K562 (cell line): ENCODE data around the gene RAI14. TPM values are rescaled to one million over a fixed set of nuclear protein-coding genes. Genes with fewer than 3 reads are reported as not detected.

Experiments used
- ATAC-seq: fragments of 200-7000 bp; cut with Tn5 transposase; 3 replicates; pipeline ENCODE4 v1.9.1; 2020; ENCODE audit warnings: moderate library complexity
- BruUV-seq: library from RNA; stranded (reverse); fragments of 400-500 nt; replicated peaks from 2 replicates; lab custom pipeline; 2021; lab: Mats Ljungman, UMichigan
- CTCF ChIA-PET: fragments of 300-600 bp; formaldehyde crosslinking; extraction: SDS; loops from one replicate; lab custom pipeline; 2021; ENCODE audit warnings: low intra/inter-chr PET ratio; lab: Yijun Ruan, JAX
- POLR2A ChIA-PET: fragments of 300-600, 350-650 bp; sonication (Branson Sonifier 250); formaldehyde crosslinking; extraction: SDS; loops from one replicate; lab custom pipeline; 2021; ENCODE audit warnings: antibody characterized with exemption, inconsistent platforms; lab: Yijun Ruan, JAX
- DNase-seq, 4 experiments: peaks; one replicate each; pipeline versions ENCODE4 v3.0.0 to v3.0.0-alpha.2; 2011 to 2018; ENCODE audit warnings: low spot score in 3 of 4, mixed read lengths in 3 of 4; ENCODE audit errors: extremely low read depth in 1 of 4
- FAIRE-seq: peaks from 2 replicates; lab custom pipeline; 2011; peaks lifted over from hg19 to GRCh38; lab: Jason Lieb, UNC
- H2AFZ ChIP-seq: 2 replicates; pipeline ENCODE4 v1.6.0; 2011; ENCODE audit warnings: low read depth, low read length, control low read depth, inconsistent platforms
- H3K27ac ChIP-seq: fragments of 200-600 bp; 3 replicates; pipeline ENCODE4 v1.8.0; 2011; ENCODE audit warnings: low read depth, mild to moderate bottlenecking, control low read depth, inconsistent platforms, low read length, moderate library complexity, mixed read lengths; ENCODE audit errors: extremely low read depth
- H3K27me3 ChIP-seq, 2 experiments: fragments of 300-600 bp in 1 of 2; 2 replicates in 1 of 2; 3 replicates in 1 of 2; pipeline versions ENCODE4 v1.6.0 to v1.8.0; 2011; ENCODE audit warnings: inconsistent platforms in 2 of 2, low read length in 2 of 2, mild to moderate bottlenecking in 1 of 2, mixed read lengths in 1 of 2, moderate library complexity in 1 of 2; ENCODE audit not compliant: control insufficient read depth in 2 of 2, insufficient read depth in 2 of 2
- H3K36me3 ChIP-seq: fragments of 300-600 bp; 3 replicates; pipeline ENCODE4 v1.8.0; 2011; ENCODE audit warnings: mild to moderate bottlenecking, low read length, inconsistent platforms; ENCODE audit not compliant: control insufficient read depth, insufficient read depth
- H3K4me1 ChIP-seq, 2 experiments: fragments of 200-600 bp in 1 of 2; replicated peaks in 1 of 2; 2 replicates in 1 of 2; 3 replicates in 1 of 2; pipeline versions ENCODE4 v1.5.1 to v1.8.0; 2011; ENCODE audit warnings: inconsistent platforms in 2 of 2, low read length in 2 of 2, mild to moderate bottlenecking in 1 of 2, mixed read lengths in 1 of 2, moderate library complexity in 1 of 2; ENCODE audit not compliant: control insufficient read depth in 2 of 2, insufficient read depth in 2 of 2
- H3K4me2 ChIP-seq: 2 replicates; pipeline ENCODE4 v1.6.1; 2011; ENCODE audit warnings: low read length, control low read depth, inconsistent platforms, mixed read lengths; ENCODE audit not compliant: insufficient read depth
- H3K4me3 ChIP-seq: fragments of 200-600 bp; sonication (generic), shearing (Covaris generic); 2 replicates; pipeline ENCODE4 v1.5.1; 2016; ENCODE audit warnings: control low read depth, inconsistent platforms
- H3K79me2 ChIP-seq: fragments of 200-600 bp; 3 replicates; pipeline ENCODE4 v1.8.0; 2011; ENCODE audit warnings: low read length, inconsistent platforms; ENCODE audit not compliant: control insufficient read depth, insufficient read depth
- H3K9ac ChIP-seq, 2 experiments: 2 replicates each; pipeline versions ENCODE4 v1.6.0 to v1.6.1; 2011; ENCODE audit warnings: low read depth in 2 of 2, low read length in 2 of 2, control low read depth in 1 of 2, inconsistent platforms in 1 of 2, mild to moderate bottlenecking in 1 of 2, mixed read lengths in 1 of 2; ENCODE audit not compliant: insufficient read depth in 1 of 2
- H3K9me1 ChIP-seq: one replicate; pipeline ENCODE4 v1.6.0; 2011; ENCODE audit warnings: inconsistent platforms, mild to moderate bottlenecking, low read length, moderate library complexity; ENCODE audit not compliant: control insufficient read depth, insufficient read depth
- H3K9me3 ChIP-seq: replicated peaks from 2 replicates; pipeline ENCODE4 v1.5.1; 2011; ENCODE audit warnings: low read depth, low read length, inconsistent platforms; ENCODE audit not compliant: control insufficient read depth, insufficient read depth
- H4K20me1 ChIP-seq: replicated peaks from 2 replicates; pipeline ENCODE4 v1.6.1; 2011; ENCODE audit warnings: low read length, inconsistent platforms, mixed read lengths; ENCODE audit not compliant: control insufficient read depth, insufficient read depth
- BCOR ChIP-seq: fragments of 450-650 bp; IDR thresholded peaks from 2 replicates; pipeline ENCODE4 v1.6.1; 2016
- CBFA2T3 ChIP-seq: fragments of 450-650 bp; IDR thresholded peaks from 2 replicates; pipeline ENCODE4 v1.6.1; 2017
- CEBPG ChIP-seq, 3 experiments: fragments of 200-800 bp in 1 of 3; sonication (Bioruptor generic) in 1 of 3; sonication (generic) in 1 of 3; formaldehyde crosslinking in 1 of 3; IDR thresholded peaks in 2 of 3; conservative IDR thresholded peaks in 1 of 3; 2 replicates each; pipeline versions ENCODE4 v1.6.1 to v1.8.0; 2016 to 2022; ENCODE audit warnings: missing compliant biosample characterization in 2 of 3, missing genetic modification characterization in 2 of 3, mild to moderate bottlenecking in 1 of 3, missing genetic modification reagents in 1 of 3
- GATA2 ChIP-seq: sonication (generic); formaldehyde crosslinking; IDR thresholded peaks from 2 replicates; pipeline ENCODE4 v1.4.0; 2020; ENCODE audit warnings: mild to moderate bottlenecking, missing genetic modification reagents
- HDAC3 ChIP-seq: fragments of 450-650 bp; IDR thresholded peaks from 2 replicates; pipeline ENCODE4 v1.6.1; 2018; ENCODE audit warnings: borderline replicate concordance, mild to moderate bottlenecking, moderate library complexity; ENCODE audit not compliant: partially characterized antibody
- KAT8 ChIP-seq: fragments of 450-650 bp; IDR thresholded peaks from 2 replicates; pipeline ENCODE4 v1.6.1; 2016; ENCODE audit warnings: low read depth, mild to moderate bottlenecking
- LCOR ChIP-seq: sonication (generic); formaldehyde crosslinking; IDR thresholded peaks from 2 replicates; pipeline ENCODE4 v1.8.0; 2022; ENCODE audit warnings: mild to moderate bottlenecking, missing genetic modification reagents
- MAFK ChIP-seq: IDR thresholded peaks from 2 replicates; pipeline ENCODE4 v1.6.1; 2011; ENCODE audit warnings: low read length, improper control_type of control experiment
- MYNN ChIP-seq, 2 experiments: sonication (generic); formaldehyde crosslinking in 1 of 2; IDR thresholded peaks; 2 replicates each; pipeline versions ENCODE4 v1.5.0 to v1.6.1; 2016 to 2020; ENCODE audit warnings: antibody characterized with exemption in 1 of 2, missing genetic modification reagents in 1 of 2
- RAD51 ChIP-seq: fragments of 450-650 bp; IDR thresholded peaks from 2 replicates; pipeline ENCODE4 v1.7.1; 2016; ENCODE audit warnings: low read depth, mild to moderate bottlenecking, borderline replicate concordance
- RFX5 ChIP-seq: IDR thresholded peaks from 2 replicates; pipeline ENCODE4 v1.6.1; 2011; ENCODE audit warnings: low read depth, mild to moderate bottlenecking, improper control_type of control experiment, low read length
- SREBF1 ChIP-seq: fragments of 150-350 bp; IDR thresholded peaks from 2 replicates; pipeline ENCODE4 v1.6.1; 2014; ENCODE audit warnings: antibody characterized with exemption, low read depth, low read length, borderline replicate concordance
- ZNF507 ChIP-seq: conservative IDR thresholded peaks from 2 replicates; pipeline ENCODE4 v1.6.1; 2017; ENCODE audit warnings: missing genetic modification characterization, missing compliant biosample characterization
- WGBS: fragments of 100-300 bp; shearing (Covaris generic); methylation state at CpG from one replicate; pipeline ENCODE4 v1.1.6; 2016; ENCODE audit warnings: low coverage, mixed read lengths; ENCODE audit not compliant: insufficient coverage; ENCODE audit errors: missing lambda C conversion rate; 5-methylcytosine and 5-hydroxymethylcytosine counted together
- in situ Hi-C: fragments of 300-500 bp; cut with MboI; formaldehyde crosslinking; loops from 4 replicates; pipeline ENCODE4 v1.15.0; 2018; ENCODE audit warnings: inconsistent platforms, mixed read lengths
- intact Hi-C: fragments of 100-400 bp; cut with micrococcal nuclease; formaldehyde crosslinking; loops from 2 replicates; pipeline ENCODE4 v1.14.2; 2022
- polyA plus RNA-seq, 8 experiments: library from polyadenylated mRNA; depleted of rRNA in 4 of 8; stranded (reverse) in 5 of 8; unstranded in 3 of 8; fragments of >200 nt; fragmentation: Nextera tagmentation in 2 of 8; fragmentation: Illumina TruSeq in 1 of 8; extraction: Ambion mirVana in 2 of 8; extraction: Trizol in 1 of 8; gene quantifications; 2 replicates each; pipeline versions ENCODE4 v1.2.1 to v1.2.3, GENCODE V29; 2011 to 2014; ENCODE audit warnings: inconsistent platforms in 1 of 8, missing spikeins in 1 of 8
- total RNA-seq, 7 experiments: library from RNA; depleted of rRNA in 6 of 7; stranded (reverse); fragments of >200 nt in 6 of 7; fragmentation: Illumina TruSeq in 2 of 7; extraction: Trizol in 2 of 7; gene quantifications; 2 replicates each; pipeline versions ENCODE4 v1.2.1 to v1.2.3, GENCODE V29; 2011 to 2021; ENCODE audit warnings: low replicate concordance in 1 of 7
- TF ChIP-seq, protein P1 (sequence below): fragments of 250-450 bp; sonication (Bioruptor Pico); IDR thresholded peaks from 2 replicates; pipeline ENCODE4 v1.8.0; 2021; ENCODE audit warnings: moderate library complexity, mild to moderate bottlenecking, inconsistent platforms
- TF ChIP-seq, protein P2 (sequence below): sonication (generic); formaldehyde crosslinking; IDR thresholded peaks from 2 replicates; pipeline ENCODE4 v1.8.1; 2023; ENCODE audit warnings: mild to moderate bottlenecking, missing genetic modification reagents
- TF ChIP-seq, protein P3 (sequence below): fragments of 250-450 bp; sonication (Bioruptor Pico); IDR thresholded peaks from 2 replicates; pipeline ENCODE4 v1.8.0; 2022; ENCODE audit warnings: moderate library complexity, mild to moderate bottlenecking, inconsistent platforms
- TF ChIP-seq, protein P4 (sequence below): fragments of 200-800 bp; sonication (Bioruptor generic); IDR thresholded peaks from 2 replicates; pipeline ENCODE4 v1.6.1; 2017; ENCODE audit warnings: missing genetic modification characterization, missing compliant biosample characterization

RAI14 gene
- total and polyA plus RNA-seq, 9 of the 15 experiments (the other 6 are each of a cell fraction or from before 2014, with no cell fraction given), result 11.3 to 82.5 (median 34.8) TPM

DNA sequence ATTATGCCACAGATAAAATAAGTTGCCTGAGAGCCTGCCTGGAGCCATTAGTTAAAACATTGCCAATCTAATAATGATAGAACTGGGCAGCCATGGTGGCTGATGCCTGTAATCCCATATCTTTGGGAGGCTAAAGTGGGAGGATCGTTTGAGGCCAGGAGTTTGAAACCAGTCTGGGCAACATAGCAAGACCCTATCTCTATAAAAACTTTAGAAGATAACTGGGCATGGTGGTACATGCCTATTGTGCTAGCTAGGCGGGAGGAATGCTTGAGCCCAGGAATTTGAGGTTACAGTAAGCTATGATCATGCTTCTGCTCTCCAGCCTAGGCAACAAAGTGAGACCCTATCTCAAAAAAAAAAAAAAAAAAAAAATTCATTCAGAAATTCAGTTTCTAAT, 52.6 kb downstream of the RAI14 start:
- TF ChIP-seq MYNN (IDR thresholded peaks at IDR 0.05) (no peak), MYNN (CRISPR knock-in tag; IDR thresholded peaks at IDR 0.05) (no peak), CEBPG (CRISPR knock-in tag; IDR thresholded peaks at IDR 0.05) (no peak), CEBPG (tag; conservative IDR thresholded peaks at IDR 0.05 in 1 of 2, IDR thresholded peaks at IDR 0.05 in 1 of 2) (no peak), RFX5 (no peak), CBFA2T3 (no peak), LCOR (no peak), HDAC3 (no peak), MAFK (no peak), ZNF507 (tag) (no peak), KAT8 (no peak), SREBF1 (no peak), RAD51 (no peak), GATA2 (no peak), BCOR (no peak)
- TF ChIP-seq, protein P1, sequence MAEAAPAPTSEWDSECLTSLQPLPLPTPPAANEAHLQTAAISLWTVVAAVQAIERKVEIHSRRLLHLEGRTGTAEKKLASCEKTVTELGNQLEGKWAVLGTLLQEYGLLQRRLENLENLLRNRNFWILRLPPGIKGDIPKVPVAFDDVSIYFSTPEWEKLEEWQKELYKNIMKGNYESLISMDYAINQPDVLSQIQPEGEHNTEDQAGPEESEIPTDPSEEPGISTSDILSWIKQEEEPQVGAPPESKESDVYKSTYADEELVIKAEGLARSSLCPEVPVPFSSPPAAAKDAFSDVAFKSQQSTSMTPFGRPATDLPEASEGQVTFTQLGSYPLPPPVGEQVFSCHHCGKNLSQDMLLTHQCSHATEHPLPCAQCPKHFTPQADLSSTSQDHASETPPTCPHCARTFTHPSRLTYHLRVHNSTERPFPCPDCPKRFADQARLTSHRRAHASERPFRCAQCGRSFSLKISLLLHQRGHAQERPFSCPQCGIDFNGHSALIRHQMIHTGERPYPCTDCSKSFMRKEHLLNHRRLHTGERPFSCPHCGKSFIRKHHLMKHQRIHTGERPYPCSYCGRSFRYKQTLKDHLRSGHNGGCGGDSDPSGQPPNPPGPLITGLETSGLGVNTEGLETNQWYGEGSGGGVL (CRISPR knock-in tag), result no peak
- TF ChIP-seq, protein P2, sequence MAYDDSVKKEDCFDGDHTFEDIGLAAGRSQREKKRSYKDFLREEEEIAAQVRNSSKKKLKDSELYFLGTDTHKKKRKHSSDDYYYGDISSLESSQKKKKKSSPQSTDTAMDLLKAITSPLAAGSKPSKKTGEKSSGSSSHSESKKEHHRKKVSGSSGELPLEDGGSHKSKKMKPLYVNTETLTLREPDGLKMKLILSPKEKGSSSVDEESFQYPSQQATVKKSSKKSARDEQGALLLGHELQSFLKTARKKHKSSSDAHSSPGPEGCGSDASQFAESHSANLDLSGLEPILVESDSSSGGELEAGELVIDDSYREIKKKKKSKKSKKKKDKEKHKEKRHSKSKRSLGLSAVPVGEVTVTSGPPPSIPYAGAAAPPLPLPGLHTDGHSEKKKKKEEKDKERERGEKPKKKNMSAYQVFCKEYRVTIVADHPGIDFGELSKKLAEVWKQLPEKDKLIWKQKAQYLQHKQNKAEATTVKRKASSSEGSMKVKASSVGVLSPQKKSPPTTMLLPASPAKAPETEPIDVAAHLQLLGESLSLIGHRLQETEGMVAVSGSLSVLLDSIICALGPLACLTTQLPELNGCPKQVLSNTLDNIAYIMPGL (CRISPR knock-in tag), result no peak
- TF ChIP-seq, protein P3, sequence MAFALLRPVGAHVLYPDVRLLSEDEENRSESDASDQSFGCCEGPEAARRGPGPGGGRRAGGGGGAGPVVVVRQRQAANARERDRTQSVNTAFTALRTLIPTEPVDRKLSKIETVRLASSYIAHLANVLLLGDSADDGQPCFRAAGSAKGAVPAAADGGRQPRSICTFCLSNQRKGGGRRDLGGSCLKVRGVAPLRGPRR (CRISPR knock-in tag), result no peak
- TF ChIP-seq, protein P4, sequence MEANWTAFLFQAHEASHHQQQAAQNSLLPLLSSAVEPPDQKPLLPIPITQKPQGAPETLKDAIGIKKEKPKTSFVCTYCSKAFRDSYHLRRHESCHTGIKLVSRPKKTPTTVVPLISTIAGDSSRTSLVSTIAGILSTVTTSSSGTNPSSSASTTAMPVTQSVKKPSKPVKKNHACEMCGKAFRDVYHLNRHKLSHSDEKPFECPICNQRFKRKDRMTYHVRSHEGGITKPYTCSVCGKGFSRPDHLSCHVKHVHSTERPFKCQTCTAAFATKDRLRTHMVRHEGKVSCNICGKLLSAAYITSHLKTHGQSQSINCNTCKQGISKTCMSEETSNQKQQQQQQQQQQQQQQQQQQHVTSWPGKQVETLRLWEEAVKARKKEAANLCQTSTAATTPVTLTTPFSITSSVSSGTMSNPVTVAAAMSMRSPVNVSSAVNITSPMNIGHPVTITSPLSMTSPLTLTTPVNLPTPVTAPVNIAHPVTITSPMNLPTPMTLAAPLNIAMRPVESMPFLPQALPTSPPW (CRISPR knock-in tag), result no peak
- no peak for DNase-seq
- Histone ChIP-seq H3K9me1 (no peaks in the 10 kb centered on the region), H3K9ac (no peak overlapping the region), H3K4me3 (no peak overlapping the region), H3K36me3 (peaks cover 2% of the 10 kb centered on the region; the same call in 1 of the 3 replicates), H3K4me1 (peaks cover 0 to 7% of the 10 kb centered on the region in 2 experiments; a peak in 2 of 5 replicates), H3K27ac (no peak overlapping the region), H4K20me1 (no peaks in the 10 kb centered on the region), H3K9me3 (no peaks in the 10 kb centered on the region), H3K4me2 (no peak overlapping the region), H3K79me2 (peaks cover 3% of the 10 kb centered on the region; the same call in 1 of the 3 replicates), H3K27me3 (no peaks in the 10 kb centered on the region), H2AFZ (no peak overlapping the region)
- 70% methylated on average over 2 of the region's 2 CpGs for WGBS
- ChIA-PET POLR2A (interaction anchor here (1.0 to 3.0 kb wide), 3 partner anchors 9 to 13 kb away, joined by 4 to 15 read pairs (median 5); no protein-coding TSS in a partner anchor), CTCF (no interaction called here)
- in situ Hi-C loops, result no loop called here
- intact Hi-C loops, result no loop called here
- FAIRE-seq, result no peak
- no peak for ATAC-seq
- BruUV-seq, result no TSS peak
